GM12878 (cell line): ENCODE measurements around the gene NR1I3. TPM values are rescaled to one million over a fixed set of nuclear protein-coding genes. Genes with fewer than 3 reads are reported as not detected.

ENCODE experiments used
- ATAC-seq: fragments of 200-7000 bp; cut with Tn5 transposase; 3 replicates; pipeline ENCODE4 v1.9.1; 2020; ENCODE audit warnings: mild to moderate bottlenecking, moderate library complexity
- BruUV-seq: library from RNA; stranded (reverse); fragments of 400-500 nt; replicated peaks from 2 replicates; lab custom pipeline; 2021; lab: Mats Ljungman, UMichigan
- CTCF ChIA-PET: fragments of 300-600 bp; sonication (Branson Sonifier 250); formaldehyde crosslinking; extraction: SDS; loops from one replicate; lab custom pipeline; 2021; ENCODE audit warnings: inconsistent platforms; lab: Yijun Ruan, JAX
- POLR2A ChIA-PET: fragments of 350-600 bp; formaldehyde crosslinking; extraction: SDS; loops from one replicate; lab custom pipeline; 2021; ENCODE audit warnings: inconsistent platforms; lab: Charles Lee
- RAD21 ChIA-PET: fragments of 300-600 bp; sonication (Branson Sonifier 250); formaldehyde crosslinking; loops from one replicate; lab custom pipeline; 2023; ENCODE audit warnings: antibody characterized with exemption; ENCODE audit not compliant: unreplicated experiment; lab: Charles Lee
- SMC1A ChIA-PET: fragments of 300-600 bp; sonication (Branson Sonifier 250); formaldehyde crosslinking; loops from one replicate; lab custom pipeline; 2023; ENCODE audit not compliant: unreplicated experiment, uncharacterized antibody; lab: Charles Lee
- DNase-seq: peaks from one replicate; pipeline ENCODE4 v3.0.0-alpha.2; 2011; ENCODE audit warnings: low read depth, low spot score
- FAIRE-seq: peaks from 3 replicates; lab custom pipeline; 2011; peaks lifted over from hg19 to GRCh38; lab: Jason Lieb, UNC
- H2AFZ ChIP-seq: 2 replicates; pipeline ENCODE4 v1.6.0; 2011; ENCODE audit warnings: low read depth, low read length, control low read depth; ENCODE audit not compliant: control insufficient read depth
- H3K27ac ChIP-seq: 2 replicates; pipeline ENCODE4 v1.5.1; 2011; ENCODE audit warnings: control low read depth; ENCODE audit not compliant: control insufficient read depth, insufficient read depth
- H3K27me3 ChIP-seq, 2 experiments: replicated peaks in 1 of 2; 2 replicates each; pipeline versions ENCODE4 v1.6.0 to v1.6.1; 2011; ENCODE audit warnings: low read length in 1 of 2; ENCODE audit not compliant: control insufficient read depth in 2 of 2, insufficient read depth in 2 of 2
- H3K36me3 ChIP-seq, 2 experiments: 2 replicates each; pipeline ENCODE4 v1.5.1; 2011; ENCODE audit warnings: low read length in 1 of 2; ENCODE audit not compliant: control insufficient read depth in 2 of 2, insufficient read depth in 2 of 2
- H3K4me1 ChIP-seq: 2 replicates; pipeline ENCODE4 v1.6.1; 2011; ENCODE audit warnings: mild to moderate bottlenecking, low read length, moderate library complexity, mixed read lengths; ENCODE audit not compliant: control insufficient read depth, insufficient read depth
- H3K4me2 ChIP-seq: 2 replicates; pipeline ENCODE4 v1.6.0; 2011; ENCODE audit warnings: control low read depth; ENCODE audit not compliant: control insufficient read depth, insufficient read depth
- H3K4me3 ChIP-seq: fragments of 200-600 bp; sonication (generic); 2 replicates; pipeline ENCODE4 v1.5.1; 2016
- H3K79me2 ChIP-seq: 2 replicates; pipeline ENCODE4 v1.6.0; 2011; ENCODE audit warnings: low read length; ENCODE audit not compliant: control insufficient read depth, insufficient read depth
- H3K9ac ChIP-seq: 2 replicates; pipeline ENCODE4 v1.8.0; 2011; ENCODE audit warnings: low read length, control low read depth, mixed read lengths; ENCODE audit not compliant: control insufficient read depth, insufficient read depth
- H3K9me3 ChIP-seq: replicated peaks from 3 replicates; pipeline ENCODE4 v1.5.1; 2011; ENCODE audit warnings: mild to moderate bottlenecking, low read length; ENCODE audit not compliant: control insufficient read depth, insufficient read depth
- H4K20me1 ChIP-seq: 2 replicates; pipeline ENCODE4 v1.6.0; 2011; ENCODE audit not compliant: control insufficient read depth, insufficient read depth
- EZH2 ChIP-seq: IDR thresholded peaks from 2 replicates; pipeline ENCODE4 v1.6.1; 2012; ENCODE audit warnings: low read depth, mild to moderate bottlenecking, control low read depth, inconsistent platforms, low read length, borderline replicate concordance; ENCODE audit not compliant: control insufficient read depth
- NFYB ChIP-seq: IDR thresholded peaks from 2 replicates; pipeline ENCODE4 v1.6.1; 2011; ENCODE audit warnings: low read depth, mild to moderate bottlenecking, low read length, improper control_type of control experiment, moderate library complexity; ENCODE audit not compliant: insufficient read depth
- RFX5 ChIP-seq: IDR thresholded peaks from 2 replicates; pipeline ENCODE4 v1.6.1; 2011; ENCODE audit warnings: low read depth, low read length, improper control_type of control experiment
- SPI1 ChIP-seq: IDR thresholded peaks from 2 replicates; pipeline ENCODE4 v1.6.1; 2011; ENCODE audit warnings: low read depth, mild to moderate bottlenecking, low read length, moderate library complexity, borderline replicate concordance; ENCODE audit not compliant: insufficient read depth
- ZBTB33 ChIP-seq: fragments of 450-650 bp; IDR thresholded peaks from 2 replicates; pipeline ENCODE4 v1.6.1; 2017; ENCODE audit warnings: mild to moderate bottlenecking
- WGBS: methylation state at CpG from one replicate; pipeline ENCODE4 v1.1.6; 2016; ENCODE audit warnings: low lambda C conversion rate; ENCODE audit not compliant: insufficient replicate concordance, insufficient coverage; ENCODE audit errors: missing lambda C conversion rate; 5-methylcytosine and 5-hydroxymethylcytosine counted together
- in situ Hi-C: fragments of 300-500 bp; cut with MboI; formaldehyde crosslinking; loops from 9 replicates; pipeline ENCODE4 v1.14.3; 2018; ENCODE audit warnings: mixed read lengths
- intact Hi-C: fragments of 100-400 bp; cut with micrococcal nuclease; formaldehyde crosslinking; loops from one replicate; pipeline ENCODE4 v1.14.2; 2022; ENCODE audit not compliant: unreplicated experiment
- polyA plus RNA-seq, 11 experiments: library from polyadenylated mRNA; depleted of rRNA in 4 of 11; unstranded in 6 of 11; stranded (reverse) in 5 of 11; fragments of >200 nt; fragmentation: Nextera tagmentation in 4 of 11; fragmentation: Illumina TruSeq in 1 of 11; extraction: Ambion mirVana in 4 of 11; extraction: Trizol in 1 of 11; gene quantifications; 1 replicate in 1 of 11; 2 replicates in 10 of 11; pipeline versions ENCODE4 v1.2.1 to v1.2.3, GENCODE V29; 2011 to 2016; ENCODE audit warnings: inconsistent platforms in 2 of 11, missing spikeins in 2 of 11, low read depth in 1 of 11
- total RNA-seq, 4 experiments: library from RNA; depleted of rRNA in 3 of 4; stranded (reverse); fragments of >200 nt in 3 of 4; fragmentation: Illumina TruSeq in 1 of 4; extraction: Trizol in 1 of 4; gene quantifications; 2 replicates each; pipeline versions ENCODE4 v1.2.1 to v1.2.3, GENCODE V29; 2013 to 2021
- TF ChIP-seq, protein P1 (sequence below): fragments of 450-650 bp; conservative IDR thresholded peaks from 2 replicates; pipeline ENCODE4 v1.6.1; 2017; ENCODE audit warnings: mild to moderate bottlenecking, moderate library complexity

NR1I3 gene
- total and polyA plus RNA-seq, 10 of the 15 experiments (the other 5 are each of a cell fraction or from before 2014, with no cell fraction given): 0.13 to 0.52 (median 0.24) TPM; not detected in 7

DNA sequence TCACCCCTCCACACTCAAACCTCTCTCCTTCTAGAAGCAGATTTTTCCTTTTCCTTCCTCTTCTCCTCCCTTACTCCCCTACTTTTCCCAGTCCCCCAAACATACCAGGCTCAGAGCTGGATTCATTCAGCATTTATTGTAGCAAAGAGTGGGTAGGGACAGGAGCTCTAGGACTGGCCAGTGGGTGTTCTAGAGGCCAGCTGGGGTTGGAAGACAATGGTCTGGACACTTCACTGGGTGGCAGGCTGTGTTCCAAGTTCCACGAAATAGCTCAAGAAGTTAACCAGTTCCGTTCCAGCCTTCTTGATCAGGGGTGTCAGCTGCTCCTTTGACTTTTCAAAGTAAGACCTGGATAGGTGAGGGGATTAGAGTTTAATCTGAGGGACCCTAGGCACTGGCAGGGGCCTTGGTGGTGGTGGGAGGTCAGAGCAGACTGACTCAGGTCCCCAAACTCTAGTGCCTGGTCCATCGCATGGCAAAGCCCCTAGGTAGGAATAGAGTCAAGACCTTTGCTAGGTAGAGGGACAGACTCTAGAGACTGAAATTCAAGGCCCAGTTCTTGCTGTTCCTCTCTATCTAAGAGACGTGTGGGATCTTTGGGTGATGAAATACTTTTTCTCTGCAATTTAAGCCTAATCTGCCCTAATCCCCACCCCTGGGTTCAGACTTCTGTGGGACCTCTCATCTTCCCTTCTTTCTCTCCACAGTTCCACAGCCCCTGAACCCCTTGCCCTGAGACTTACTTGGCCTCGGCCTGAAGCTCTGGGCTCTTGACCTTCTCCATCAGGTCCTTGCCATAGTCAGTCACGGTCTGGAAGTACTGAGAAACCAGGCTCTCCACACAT, 15.6 kb downstream of the NR1I3 start:
- DNase-seq (no peak), ATAC-seq (no peak), FAIRE-seq (no peak)
- H3K4me2 ChIP-seq: no peak overlapping the region
- peaks cover 25% of the 10 kb centered on the region for H3K4me1 ChIP-seq
- no peak overlapping the region for H2AFZ ChIP-seq
- peaks cover 7% of the 10 kb centered on the region; the same call in 1 of the 2 replicates for H3K79me2 ChIP-seq
- no peak for TF ChIP-seq RFX5
- no peak for TF ChIP-seq ZBTB33
- TF ChIP-seq, protein P1, sequence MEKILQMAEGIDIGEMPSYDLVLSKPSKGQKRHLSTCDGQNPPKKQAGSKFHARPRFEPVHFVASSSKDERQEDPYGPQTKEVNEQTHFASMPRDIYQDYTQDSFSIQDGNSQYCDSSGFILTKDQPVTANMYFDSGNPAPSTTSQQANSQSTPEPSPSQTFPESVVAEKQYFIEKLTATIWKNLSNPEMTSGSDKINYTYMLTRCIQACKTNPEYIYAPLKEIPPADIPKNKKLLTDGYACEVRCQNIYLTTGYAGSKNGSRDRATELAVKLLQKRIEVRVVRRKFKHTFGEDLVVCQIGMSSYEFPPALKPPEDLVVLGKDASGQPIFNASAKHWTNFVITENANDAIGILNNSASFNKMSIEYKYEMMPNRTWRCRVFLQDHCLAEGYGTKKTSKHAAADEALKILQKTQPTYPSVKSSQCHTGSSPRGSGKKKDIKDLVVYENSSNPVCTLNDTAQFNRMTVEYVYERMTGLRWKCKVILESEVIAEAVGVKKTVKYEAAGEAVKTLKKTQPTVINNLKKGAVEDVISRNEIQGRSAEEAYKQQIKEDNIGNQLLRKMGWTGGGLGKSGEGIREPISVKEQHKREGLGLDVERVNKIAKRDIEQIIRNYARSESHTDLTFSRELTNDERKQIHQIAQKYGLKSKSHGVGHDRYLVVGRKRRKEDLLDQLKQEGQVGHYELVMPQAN: no peak
- TF ChIP-seq EZH2: no peak
- no peak for TF ChIP-seq NFYB
- TF ChIP-seq SPI1: no peak
- no TSS peak for BruUV-seq
- POLR2A ChIA-PET: interaction anchor here (0.6 to 1.0 kb wide), 3 partner anchors 9 to 596 kb away, joined by 3 read pairs; no protein-coding TSS in a partner anchor
- WGBS: 57% methylated on average over 6 of the region's 6 CpGs
- no peaks in the 10 kb centered on the region for H3K36me3 ChIP-seq
- no peak overlapping the region for H3K4me3 ChIP-seq
- CTCF ChIA-PET: interaction anchor here (0.6 to 17.1 kb wide), 9 partner anchors 15 to 172 kb away, joined by 3 to 385 read pairs (median 5); partner anchors contain the start of gene NDUFS2
- no peaks in the 10 kb centered on the region for H3K9me3 ChIP-seq
- no peak overlapping the region for H3K27ac ChIP-seq
- no peaks in the 10 kb centered on the region for H4K20me1 ChIP-seq
- SMC1A ChIA-PET: interaction anchor here (1.0 to 4.8 kb wide), 6 partner anchors 10 to 160 kb away, joined by 3 to 53 read pairs (median 3); no protein-coding TSS in a partner anchor
- RAD21 ChIA-PET: interaction anchor here (1.7 kb wide), 1 partner anchor 12 kb away, joined by 6 read pairs; no protein-coding TSS in a partner anchor
- in situ Hi-C loops (no loop called here), intact Hi-C loops (no loop called here)
- no peak overlapping the region for H3K9ac ChIP-seq
- no peaks in the 10 kb centered on the region for H3K27me3 ChIP-seq
